Loucy (cell line): ENCODE data around the gene SEC14L3.
A peak's percentile ranks its signal among the peaks of the same experiment; 100 is the strongest.

Experiments
- H2AFZ ChIP-seq: fragments of 200-600 bp; sonication (generic); 2 replicates; pipeline ENCODE4 v1.6.0; 2016; ENCODE audit warnings: antibody characterized with exemption, mild to moderate bottlenecking, low read length, moderate library complexity
- H3F3A ChIP-seq: fragments of 200-600 bp; 2 replicates; pipeline ENCODE4 v1.6.0; 2016; ENCODE audit warnings: antibody characterized with exemption, low read depth, mild to moderate bottlenecking
- H3K27me3 ChIP-seq: fragments of 200-600 bp; sonication (generic); 2 replicates; pipeline ENCODE4 v1.6.1; 2014; ENCODE audit warnings: low read length, mild to moderate bottlenecking; ENCODE audit not compliant: insufficient read depth, poor library complexity, severe bottlenecking
- H3K36me3 ChIP-seq: fragments of 200-600 bp; sonication (generic); 2 replicates; pipeline ENCODE4 v1.6.1; 2016; ENCODE audit warnings: low read length; ENCODE audit not compliant: insufficient read depth
- H3K4me1 ChIP-seq: fragments of 200-600 bp; sonication (generic); 2 replicates; pipeline ENCODE4 v1.5.1; 2014; ENCODE audit warnings: low read length, mild to moderate bottlenecking; ENCODE audit not compliant: insufficient read depth, poor library complexity, severe bottlenecking
- H3K4me2 ChIP-seq: fragments of 200-600 bp; sonication (generic); 2 replicates; pipeline ENCODE4 v1.6.0; 2014; ENCODE audit warnings: antibody characterized with exemption, low read length, low read depth, mild to moderate bottlenecking; ENCODE audit not compliant: poor library complexity, severe bottlenecking
- H3K4me3 ChIP-seq: fragments of 200-600 bp; sonication (generic); 2 replicates; pipeline ENCODE4 v1.5.1; 2014; ENCODE audit warnings: low read length, mild to moderate bottlenecking, mixed read lengths; ENCODE audit not compliant: poor library complexity, severe bottlenecking
- H3K79me2 ChIP-seq: fragments of 200-600 bp; sonication (generic); 2 replicates; pipeline ENCODE4 v1.6.1; 2014; ENCODE audit warnings: low read length; ENCODE audit not compliant: insufficient read depth
- H3K9ac ChIP-seq: fragments of 200-600 bp; sonication (generic); 2 replicates; pipeline ENCODE4 v1.6.0; 2014; ENCODE audit warnings: mild to moderate bottlenecking, low read depth, low read length, moderate library complexity; ENCODE audit not compliant: poor library complexity, severe bottlenecking
- H3K9me2 ChIP-seq: fragments of 200-600 bp; sonication (generic); replicated peaks from 2 replicates; pipeline ENCODE4 v1.6.1; 2016; ENCODE audit warnings: low read depth, low read length, mixed read lengths
- H3K9me3 ChIP-seq: fragments of 200-600 bp; sonication (generic); 2 replicates; pipeline ENCODE4 v1.6.1; 2014; ENCODE audit warnings: mild to moderate bottlenecking, antibody characterized with exemption, low read length, low read depth; ENCODE audit not compliant: insufficient read depth
- H4K20me1 ChIP-seq: fragments of 200-600 bp; sonication (generic); 2 replicates; pipeline ENCODE4 v1.6.0; 2014; ENCODE audit warnings: antibody characterized with exemption, low read length, mild to moderate bottlenecking; ENCODE audit not compliant: insufficient read depth, poor library complexity, severe bottlenecking
- CTCF ChIP-seq: fragments of 200-600 bp; sonication (generic); conservative IDR thresholded peaks from 2 replicates; pipeline ENCODE4 v1.5.1; 2014; ENCODE audit warnings: mild to moderate bottlenecking, antibody characterized with exemption, low read length
- EZH2phosphoT487 ChIP-seq: fragments of 200-600 bp; IDR thresholded peaks from 2 replicates; pipeline ENCODE4 v1.6.1; 2018; ENCODE audit warnings: antibody characterized with exemption, mild to moderate bottlenecking, moderate library complexity, borderline replicate concordance

SEC14L3 gene

GRCh38 chr22:30424534-30425326 lies 47.1 kb downstream of the SEC14L3 start:
- Histone ChIP-seq H3K4me2 (peak overlapping the region; percentile 83), H3K79me2 (peaks cover 64% of the 10 kb centered on the region), H3K9me2 (no peaks in the 10 kb centered on the region), H3K9ac (peak overlapping the region; percentile 77), H3F3A (0 out of 2 replicates have a peak, but pooled peaks cover 4% of the 10 kb centered on the region), H3K4me1 (peaks cover 53% of the 10 kb centered on the region), H3K27me3 (no peaks in the 10 kb centered on the region), H3K9me3 (no peaks in the 10 kb centered on the region), H3K36me3 (peaks cover 17% of the 10 kb centered on the region; the same call in 1 of the 2 replicates), H3K4me3 (peak overlapping the region; percentile 90), H4K20me1 (peaks cover 16% of the 10 kb centered on the region), H2AFZ (peak overlapping the region; percentile 86)
- TF ChIP-seq CTCF (no peak), EZH2phosphoT487 (no peak)

GRCh38 chr22:30423959-30424533 lies 47.8 kb downstream of the SEC14L3 start:
- peak overlapping the region; percentile 86 for H2AFZ ChIP-seq

More at GRCh38 chr22:30423959-30424533, 47.8 kb downstream of the SEC14L3 start:
- H3K4me3 ChIP-seq: peak overlapping the region; percentile 90
- TF ChIP-seq EZH2phosphoT487 (no peak), CTCF (no peak)
- H3K9me3 ChIP-seq: no peaks in the 10 kb centered on the region
- peaks cover 64% of the 10 kb centered on the region for H3K79me2 ChIP-seq
- peaks cover 16% of the 10 kb centered on the region for H4K20me1 ChIP-seq
- H3F3A ChIP-seq: 0 out of 2 replicates have a peak, but pooled peaks cover 4% of the 10 kb centered on the region
- no peaks in the 10 kb centered on the region for H3K9me2 ChIP-seq
- peak overlapping the region; percentile 95 for H3K4me2 ChIP-seq
- H3K27me3 ChIP-seq: no peaks in the 10 kb centered on the region
- peak overlapping the region; percentile 91 for H3K9ac ChIP-seq
- H3K36me3 ChIP-seq: peaks cover 18% of the 10 kb centered on the region; the same call in 1 of the 2 replicates
- peaks cover 53% of the 10 kb centered on the region for H3K4me1 ChIP-seq
